GM23248 (cell line): ENCODE measurements around the gene CCDC196.

ENCODE experiments used
- EZH2 ChIP-seq: fragments of 200-600 bp; sonication (generic); IDR thresholded peaks from 2 replicates; pipeline ENCODE4 v1.6.1; 2018; ENCODE audit warnings: antibody characterized with exemption, mild to moderate bottlenecking; ENCODE audit not compliant: insufficient read depth, poor library complexity, severe bottlenecking
- EZH2phosphoT487 ChIP-seq: fragments of 200-600 bp; sonication (generic); IDR thresholded peaks from 2 replicates; pipeline ENCODE4 v1.6.1; 2018; ENCODE audit warnings: antibody characterized with exemption, moderate library complexity, mild to moderate bottlenecking, low read depth; ENCODE audit not compliant: insufficient read depth

DNA sequence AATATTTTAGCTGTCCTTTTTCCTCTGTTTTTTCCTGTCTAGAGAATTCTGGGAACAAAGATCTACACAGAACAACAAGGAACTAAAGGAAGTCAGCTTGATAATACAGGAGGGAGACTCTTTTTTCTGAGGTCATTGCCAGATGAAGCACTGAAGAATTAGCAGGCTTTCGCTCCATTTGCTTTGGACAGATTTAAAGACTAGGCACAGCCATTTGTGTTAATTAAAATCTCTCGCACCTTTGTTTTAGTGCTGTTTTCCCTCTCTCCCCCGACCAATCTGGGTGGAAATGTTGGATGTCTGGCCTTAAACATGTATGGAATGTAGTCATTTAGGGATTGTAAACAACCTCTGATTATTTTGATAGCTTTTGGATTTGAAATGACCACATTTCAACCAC lies 12.1 kb downstream of the CCDC196 start:
- TF ChIP-seq EZH2phosphoT487, result no peak
- TF ChIP-seq EZH2, result no peak
